ENCODE measurements around the gene SORBS1.

SORBS1 gene

GRCh38 chr10:95561177-95561863, at the start of gene SORBS1:
Gene SORBS1, minus strand, starts transcription at chr10:95561371. Its CDS starts 120,236 bp downstream, at chr10:95441135.
- peak; percentile 89 for DNase-seq (ENCODE audit: low read depth)

- no peak for DNase-seq (ENCODE audit: low read depth)
Measured at GRCh38 chr10:95610727-95611126, 49.6 kb upstream of the SORBS1 start.

GRCh38 chr10:95606922-95607321, 45.8 kb upstream of the SORBS1 start:
- no peak for DNase-seq (ENCODE audit: low read depth)

- no peak for DNase-seq (ENCODE audit: low read depth)
Measured at GRCh38 chr10:95605163-95605562, 44.0 kb upstream of the SORBS1 start.

- DNase-seq (ENCODE audit: low read depth) = no peak
Measured at GRCh38 chr10:95604630-95605029, 43.5 kb upstream of the SORBS1 start.

- no peak for DNase-seq (ENCODE audit: low read depth)
Measured at GRCh38 chr10:95602382-95602781, 41.2 kb upstream of the SORBS1 start.

- peak; percentile 68 for DNase-seq (ENCODE audit: low read depth)
Measured at GRCh38 chr10:95601116-95601719, 40.0 kb upstream of the SORBS1 start.

- no peak for DNase-seq (ENCODE audit: low read depth)
Measured at GRCh38 chr10:95600158-95600557, 39.0 kb upstream of the SORBS1 start.

GRCh38 chr10:95597788-95598187, 36.6 kb upstream of the SORBS1 start:
- no peak for DNase-seq (ENCODE audit: low read depth)

GRCh38 chr10:95588025-95588424, 26.9 kb upstream of the SORBS1 start:
- no peak for DNase-seq (ENCODE audit: low read depth)

GRCh38 chr10:95579835-95580535, 18.8 kb upstream of the SORBS1 start:
- DNase-seq (ENCODE audit: low read depth) = no peak

- DNase-seq (ENCODE audit: low read depth) = no peak
Measured at GRCh38 chr10:95579292-95579691, 18.1 kb upstream of the SORBS1 start.

GRCh38 chr10:95578619-95579018, 17.4 kb upstream of the SORBS1 start:
- DNase-seq (ENCODE audit: low read depth) = no peak

GRCh38 chr10:95574649-95575365, 13.6 kb upstream of the SORBS1 start:
- DNase-seq (ENCODE audit: low read depth) = no peak

- no peak for DNase-seq (ENCODE audit: low read depth)
Measured at GRCh38 chr10:95573964-95574604, 12.9 kb upstream of the SORBS1 start.

GRCh38 chr10:95573527-95573926, 12.4 kb upstream of the SORBS1 start:
- no peak for DNase-seq (ENCODE audit: low read depth)

GRCh38 chr10:95572131-95572820, 11.1 kb upstream of the SORBS1 start:
- no peak for DNase-seq (ENCODE audit: low read depth)

- DNase-seq (ENCODE audit: low read depth) = no peak
Measured at GRCh38 chr10:95571390-95571789, 10.2 kb upstream of the SORBS1 start.

GRCh38 chr10:95569368-95569767, 8.2 kb upstream of the SORBS1 start:
- no peak for DNase-seq (ENCODE audit: low read depth)

GRCh38 chr10:95567903-95568630, 6.9 kb upstream of the SORBS1 start:
- no peak for DNase-seq (ENCODE audit: low read depth)

GRCh38 chr10:95566136-95566535, 5.0 kb upstream of the SORBS1 start:
- no peak for DNase-seq (ENCODE audit: low read depth)
